Upper lobe of left lung (tissue), 6 donors: Measurements from ENCODE around the gene AHI1. TPM values are rescaled to one million over a fixed set of nuclear protein-coding genes. Genes with fewer than 3 reads are reported as not detected.

Experiments
- ATAC-seq, 2 donors: fragments of 200-7000 bp; cut with Tn5 transposase; one replicate each; pipeline ENCODE4 v1.9.1; 2022; ENCODE audit warnings: mild to moderate bottlenecking in 2 of 2, moderate library complexity in 2 of 2; ENCODE audit not compliant: low FRiP score in 2 of 2
- DNase-seq, 2 donors: peaks; one replicate each; pipeline ENCODE4 v3.0.0-alpha.2; 2019 to 2020
- H3K27ac ChIP-seq, 4 donors: fragments of 200-600 bp; sonication (generic); one replicate each; pipeline ENCODE4 v1.5.1; 2016 to 2019
- H3K27me3 ChIP-seq, 4 donors: fragments of 200-600 bp; sonication (generic); one replicate each; pipeline ENCODE4 v1.5.1; 2017 to 2019
- H3K36me3 ChIP-seq, 4 donors: fragments of 200-600 bp; sonication (generic); one replicate each; pipeline ENCODE4 v1.5.1; 2016 to 2019
- H3K4me1 ChIP-seq, 4 donors: fragments of 200-600 bp; sonication (generic); one replicate each; pipeline ENCODE4 v1.5.1; 2018 to 2019
- H3K4me3 ChIP-seq, 4 donors: fragments of 200-600 bp; sonication (generic); one replicate each; pipeline ENCODE4 v1.5.1; 2017 to 2019; ENCODE audit warnings: mild to moderate bottlenecking in 2 of 4, moderate library complexity in 1 of 4
- H3K9me3 ChIP-seq, 4 donors: fragments of 200-600 bp; sonication (generic); one replicate each; pipeline ENCODE4 v1.5.1; 2018 to 2019
- EP300 ChIP-seq, 4 donors: sonication (generic); formaldehyde crosslinking; IDR thresholded peaks; one replicate each; pipeline ENCODE4 v1.5.1; 2017; ENCODE audit warnings: antibody characterized with exemption in 4 of 4, control low read depth in 2 of 4
- POLR2A ChIP-seq, 4 donors: fragments of 450-650 bp; IDR thresholded peaks; one replicate each; pipeline ENCODE4 v1.5.1; 2016 to 2017; ENCODE audit warnings: antibody characterized with exemption in 4 of 4, mild to moderate bottlenecking in 2 of 4
- POLR2AphosphoS5 ChIP-seq, 2 donors: sonication (generic); formaldehyde crosslinking; IDR thresholded peaks; one replicate each; pipeline ENCODE4 v1.5.1; 2017; ENCODE audit warnings: antibody characterized with exemption in 2 of 2
- WGBS, 2 donors: methylation state at CpG; one replicate each; pipeline ENCODE4 v1.1.5; 2017 to 2018; 5-methylcytosine and 5-hydroxymethylcytosine counted together
- total RNA-seq, 6 donors: library from RNA; depleted of rRNA in 4 of 6; stranded (reverse); fragments of >200 nt in 4 of 6; gene quantifications; one replicate each; pipeline versions ENCODE4 v1.1.0 to v1.2.1, GENCODE V29; 2016 to 2021
- TF ChIP-seq, protein P1 (sequence below), 6 experiments: fragments of 450-650 bp in 4 of 6; fragments of 200-600 bp in 2 of 6; sonication (generic) in 2 of 6; IDR thresholded peaks; one replicate each; pipeline ENCODE4 v1.5.1; 2016 to 2019; ENCODE audit warnings: antibody characterized with exemption in 6 of 6
- donor health status: DM: no; HTN: no; CAD: no; lungs with moderate emphysema.
- donor health status: DM: no; HTN: yes; CAD: no; lungs with severe emphysema.

AHI1 gene
- total RNA-seq, 6 donors from 2014 or later, result 17.1 to 57.6 (median 40.3) TPM

DNA sequence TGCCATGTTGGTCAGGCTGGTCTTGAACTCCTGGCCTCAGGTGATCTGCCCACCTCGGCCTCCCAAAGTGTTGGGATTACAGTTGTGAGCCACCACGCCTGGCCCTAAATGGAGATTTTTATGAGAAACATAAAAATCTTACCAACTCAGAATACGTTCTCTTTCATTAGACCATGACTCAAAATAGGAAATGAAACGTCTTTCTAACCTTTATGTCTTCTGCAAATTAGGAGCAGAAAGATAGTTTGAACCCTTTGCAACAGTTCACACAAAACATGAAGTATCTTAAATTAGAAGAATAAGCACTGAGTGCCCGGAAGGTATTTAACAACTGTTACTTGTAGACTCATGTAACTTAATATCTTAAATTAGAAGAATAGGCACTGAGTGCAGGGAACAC, 48.3 kb downstream of the AHI1 start:
- no peak for ATAC-seq
- TF ChIP-seq EP300 (IDR thresholded peaks at IDR 0.05) (no peak), POLR2AphosphoS5 (IDR thresholded peaks at IDR 0.05) (no peak), POLR2A (IDR thresholded peaks at IDR 0.05) (no peak)
- TF ChIP-seq, protein P1, sequence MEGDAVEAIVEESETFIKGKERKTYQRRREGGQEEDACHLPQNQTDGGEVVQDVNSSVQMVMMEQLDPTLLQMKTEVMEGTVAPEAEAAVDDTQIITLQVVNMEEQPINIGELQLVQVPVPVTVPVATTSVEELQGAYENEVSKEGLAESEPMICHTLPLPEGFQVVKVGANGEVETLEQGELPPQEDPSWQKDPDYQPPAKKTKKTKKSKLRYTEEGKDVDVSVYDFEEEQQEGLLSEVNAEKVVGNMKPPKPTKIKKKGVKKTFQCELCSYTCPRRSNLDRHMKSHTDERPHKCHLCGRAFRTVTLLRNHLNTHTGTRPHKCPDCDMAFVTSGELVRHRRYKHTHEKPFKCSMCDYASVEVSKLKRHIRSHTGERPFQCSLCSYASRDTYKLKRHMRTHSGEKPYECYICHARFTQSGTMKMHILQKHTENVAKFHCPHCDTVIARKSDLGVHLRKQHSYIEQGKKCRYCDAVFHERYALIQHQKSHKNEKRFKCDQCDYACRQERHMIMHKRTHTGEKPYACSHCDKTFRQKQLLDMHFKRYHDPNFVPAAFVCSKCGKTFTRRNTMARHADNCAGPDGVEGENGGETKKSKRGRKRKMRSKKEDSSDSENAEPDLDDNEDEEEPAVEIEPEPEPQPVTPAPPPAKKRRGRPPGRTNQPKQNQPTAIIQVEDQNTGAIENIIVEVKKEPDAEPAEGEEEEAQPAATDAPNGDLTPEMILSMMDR (IDR thresholded peaks at IDR 0.05), result no peak
- WGBS, 2 donors, result 83 to 88% methylated on average over 5 of the region's 5 CpGs

DNA sequence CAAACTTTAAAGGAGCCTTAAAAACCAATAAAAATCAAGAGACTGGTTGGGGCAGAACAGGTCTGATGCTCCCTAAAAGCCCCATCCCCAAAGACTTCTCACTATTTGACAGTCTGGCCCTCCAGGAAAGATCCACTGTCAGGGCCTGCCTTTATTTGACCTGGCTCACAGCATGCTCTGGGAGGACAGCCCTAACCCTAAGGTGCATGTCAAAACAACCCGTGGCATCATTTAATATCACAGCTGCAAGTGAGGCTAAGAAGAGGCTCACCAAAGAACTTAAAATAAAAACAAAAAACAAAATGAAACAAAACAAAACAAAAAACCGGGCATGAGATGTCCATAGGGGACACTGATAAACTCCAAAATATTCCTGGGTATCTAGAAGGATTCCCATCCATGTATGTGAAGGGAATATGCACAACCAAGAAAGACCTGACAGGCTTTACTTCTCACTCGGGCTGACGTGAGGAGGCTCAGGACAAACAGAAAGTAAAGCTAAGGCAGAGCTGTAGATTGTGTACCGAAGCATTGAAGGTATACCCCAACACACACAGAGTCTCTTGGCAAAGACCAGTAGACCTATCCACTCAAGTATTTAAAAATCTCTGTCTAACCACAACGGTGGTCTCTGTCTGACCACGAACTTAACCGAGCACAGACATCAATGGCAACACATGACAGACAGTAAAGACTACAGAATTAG, 57.3 kb downstream of the AHI1 start:
- no peak overlapping the region for H3K27ac ChIP-seq
- no peaks in the 10 kb centered on the region for H3K27me3 ChIP-seq
- H3K4me3 ChIP-seq, result no peak overlapping the region
- peaks cover 0 to 24% (median 5%) of the 10 kb centered on the region in 4 donors for H3K36me3 ChIP-seq
- no peaks in the 10 kb centered on the region for H3K4me1 ChIP-seq
- DNase-seq (no peak), ATAC-seq (no peak)
- H3K9me3 ChIP-seq, result no peaks in the 10 kb centered on the region
- 53 to 76% methylated on average over 8 of the region's 8 CpGs for WGBS, 2 donors
- TF ChIP-seq POLR2AphosphoS5 (IDR thresholded peaks at IDR 0.05), result no peak
- no peak for TF ChIP-seq POLR2A (IDR thresholded peaks at IDR 0.05)
- TF ChIP-seq, protein P1 (IDR thresholded peaks at IDR 0.05), result no peak
- no peak for TF ChIP-seq EP300 (IDR thresholded peaks at IDR 0.05)

More for the DNA sequence above, 48.3 kb downstream of the AHI1 start:
- Histone ChIP-seq H3K9me3 (no peaks in the 10 kb centered on the region), H3K27me3 (no peaks in the 10 kb centered on the region), H3K4me1 (no peaks in the 10 kb centered on the region), H3K27ac (no peak overlapping the region), H3K4me3 (no peak overlapping the region), H3K36me3 (peaks cover 0 to 10% (median 4%) of the 10 kb centered on the region in 4 donors)
- no peak for DNase-seq

DNA sequence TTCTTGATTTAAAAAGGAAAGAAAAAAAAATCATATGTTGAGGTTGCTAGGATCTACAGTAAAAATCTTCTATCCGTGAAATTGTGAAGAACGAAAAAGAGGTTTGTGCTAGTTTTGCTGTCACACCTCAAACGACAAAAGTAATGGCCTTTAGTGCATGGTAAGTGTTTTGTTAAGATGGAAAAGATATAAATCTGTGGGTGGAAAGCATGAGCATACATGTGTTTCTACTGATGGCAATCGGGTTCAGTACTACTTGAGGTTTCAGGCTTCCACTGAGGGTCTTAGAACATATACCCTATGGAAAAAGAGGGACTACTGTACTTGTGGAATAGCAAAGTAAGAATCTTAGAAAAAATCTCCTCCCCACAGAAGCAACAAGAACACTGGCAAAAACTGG, 58.0 kb downstream of the AHI1 start:
- no peaks in the 10 kb centered on the region for H3K4me1 ChIP-seq
- H3K9me3 ChIP-seq, result no peaks in the 10 kb centered on the region
- WGBS, 2 donors, result 75 to 82% methylated on average over 4 of the region's 4 CpGs
- DNase-seq (no peak), ATAC-seq (no peak)
- H3K4me3 ChIP-seq, result no peak overlapping the region
- no peaks in the 10 kb centered on the region for H3K27me3 ChIP-seq
- no peak for TF ChIP-seq EP300 (IDR thresholded peaks at IDR 0.05)
- TF ChIP-seq POLR2AphosphoS5 (IDR thresholded peaks at IDR 0.05), result no peak
- TF ChIP-seq, protein P1 (IDR thresholded peaks at IDR 0.05), result no peak
- no peak for TF ChIP-seq POLR2A (IDR thresholded peaks at IDR 0.05)
- no peak overlapping the region for H3K27ac ChIP-seq
- H3K36me3 ChIP-seq, result peaks cover 0 to 24% (median 5%) of the 10 kb centered on the region in 4 donors

DNA sequence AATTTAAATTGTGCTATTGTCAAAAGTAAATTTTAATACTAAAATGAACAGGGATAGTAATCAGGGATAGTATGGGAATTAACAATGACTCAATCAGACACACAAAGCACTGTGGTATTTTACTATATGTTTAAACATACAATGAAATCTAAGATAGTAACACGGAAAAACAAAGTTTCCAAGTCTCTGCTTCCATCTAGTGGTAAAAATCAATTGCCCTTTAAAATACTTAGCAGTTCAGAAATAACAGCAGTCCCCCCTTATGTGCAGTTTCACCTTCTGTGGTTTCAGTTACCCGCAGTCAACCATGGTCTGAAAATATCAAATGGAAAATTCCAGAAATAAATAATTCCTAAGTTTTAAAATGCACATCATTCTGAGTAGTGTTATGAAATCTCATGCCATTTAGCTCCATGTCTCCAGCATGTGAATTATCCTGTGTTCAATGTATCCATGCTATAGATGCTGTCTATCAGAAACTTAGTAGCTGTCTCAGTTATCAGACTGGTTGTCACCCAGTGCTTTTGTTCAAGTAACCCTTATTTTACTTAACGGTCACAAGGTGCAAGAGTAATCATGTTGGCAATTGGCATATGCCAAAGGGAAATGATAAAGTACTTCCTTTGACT, 58.5 kb downstream of the AHI1 start:
- no peaks in the 10 kb centered on the region for H3K9me3 ChIP-seq
- 52 to 61% methylated on average over 3 of the region's 3 CpGs for WGBS, 2 donors

More for the DNA sequence above, 58.5 kb downstream of the AHI1 start:
- H3K36me3 ChIP-seq, result peaks cover 0 to 22% (median 4%) of the 10 kb centered on the region in 4 donors
- no peaks in the 10 kb centered on the region for H3K4me1 ChIP-seq
- H3K27ac ChIP-seq, result no peak overlapping the region
- DNase-seq, result no peak
- TF ChIP-seq, protein P1 (IDR thresholded peaks at IDR 0.05), result peak in 1 of 6 experiments; percentile 26
- no peak for TF ChIP-seq EP300 (IDR thresholded peaks at IDR 0.05)
- no peak for ATAC-seq
- no peak overlapping the region for H3K4me3 ChIP-seq
- H3K27me3 ChIP-seq, result no peaks in the 10 kb centered on the region
